RPMI7951 (cell line): ENCODE data around the gene NRCAM. TPM values are rescaled to one million over a fixed set of nuclear protein-coding genes. Genes with fewer than 3 reads are reported as not detected.

Source experiments
- DNase-seq: peaks from one replicate; pipeline ENCODE4 v3.0.0-alpha.2; 2012; ENCODE audit warnings: low read depth
- total RNA-seq: library from RNA; depleted of rRNA; stranded (reverse); fragments of >200 nt; shearing (Covaris generic); gene quantifications from 2 replicates; pipeline ENCODE4 v1.2.3, GENCODE V29; 2014

The NRCAM gene
- total RNA-seq, 1 experiment from 2014 or later = 1.7 TPM

DNA sequence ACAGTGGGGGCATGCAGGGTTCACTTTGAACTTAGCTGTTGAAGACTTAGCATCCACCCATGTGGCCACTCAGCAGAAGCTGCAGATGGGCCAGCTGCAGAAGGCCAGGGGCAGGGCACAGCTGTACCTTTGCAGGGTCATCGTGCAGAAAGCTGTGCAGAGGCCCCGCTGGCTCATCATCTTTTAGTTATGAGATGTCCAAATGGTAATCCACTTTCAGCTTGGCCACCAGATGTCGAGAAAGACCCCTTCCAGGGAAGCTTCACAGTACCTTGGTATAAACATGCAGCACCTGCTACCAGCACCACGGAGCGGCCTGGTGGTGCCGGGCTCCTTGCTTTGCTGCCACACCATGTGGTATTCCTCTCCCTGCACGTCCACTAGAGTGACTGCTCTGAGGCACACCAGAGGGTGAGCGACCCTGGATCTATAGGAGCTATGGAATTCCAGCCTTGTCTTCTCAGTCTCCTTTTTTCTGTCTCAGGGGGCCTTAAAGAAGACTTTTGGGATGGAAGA is 251.9 kb downstream of the NRCAM start:
- DNase-seq = no peak

DNA sequence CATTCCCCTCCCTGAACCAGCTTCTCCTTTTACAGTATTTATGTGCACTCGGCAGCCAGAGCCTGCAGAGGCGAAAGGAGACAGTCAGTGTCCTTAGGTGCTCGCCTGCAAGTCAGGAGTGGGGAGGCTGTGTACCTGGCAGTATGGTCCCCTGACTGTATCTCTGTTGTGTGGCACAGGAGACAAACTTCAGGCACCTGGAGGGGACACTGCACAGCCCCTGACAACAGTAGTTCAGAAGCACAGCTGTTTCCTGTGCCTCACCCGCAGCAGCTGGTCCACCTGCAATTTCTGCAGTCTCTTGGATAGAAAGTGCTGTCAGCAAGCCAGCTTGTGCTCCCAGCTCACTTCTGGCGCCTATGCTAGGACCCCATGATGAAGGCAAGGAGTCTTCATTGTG is 252.7 kb downstream of the NRCAM start:
- DNase-seq = no peak

DNA sequence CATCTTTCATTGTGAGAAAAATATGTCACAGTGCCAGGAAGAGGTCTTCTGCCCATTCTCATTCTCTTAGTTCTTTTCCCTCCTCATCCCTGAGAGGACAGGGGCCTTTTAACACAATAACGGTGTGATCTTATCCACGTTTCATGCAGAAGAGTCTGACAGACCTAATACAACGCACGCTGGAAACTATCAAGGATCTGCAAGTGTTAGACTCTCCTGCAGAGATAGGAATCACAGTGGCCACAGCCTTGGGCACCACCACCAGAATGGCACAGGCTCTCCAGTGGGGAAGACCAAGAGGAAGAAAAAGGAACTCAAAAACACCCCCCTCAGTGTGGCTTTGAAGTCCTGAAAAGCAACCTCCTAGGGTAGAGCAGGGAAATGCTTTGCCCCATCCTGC is 253.5 kb downstream of the NRCAM start:
- no peak for DNase-seq

DNA sequence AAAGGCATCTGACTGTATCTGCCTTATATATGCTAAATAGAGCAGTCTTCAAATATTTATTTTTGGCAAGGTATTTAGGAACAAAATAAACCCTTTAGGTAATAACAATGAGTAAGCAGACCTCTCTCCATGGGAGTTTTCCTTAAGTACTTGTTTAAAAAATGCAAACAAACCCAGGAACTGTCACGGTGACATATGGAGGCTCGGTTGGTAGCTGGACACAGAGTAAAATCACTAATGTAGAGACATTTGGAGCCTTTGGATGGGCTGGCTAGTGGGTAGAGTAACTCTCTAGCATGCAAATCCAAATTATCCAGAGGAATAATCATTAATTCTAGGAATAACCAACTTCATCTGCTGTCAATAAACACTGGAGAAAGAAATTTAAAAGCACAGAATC is 254.5 kb downstream of the NRCAM start:
- DNase-seq = no peak

DNA sequence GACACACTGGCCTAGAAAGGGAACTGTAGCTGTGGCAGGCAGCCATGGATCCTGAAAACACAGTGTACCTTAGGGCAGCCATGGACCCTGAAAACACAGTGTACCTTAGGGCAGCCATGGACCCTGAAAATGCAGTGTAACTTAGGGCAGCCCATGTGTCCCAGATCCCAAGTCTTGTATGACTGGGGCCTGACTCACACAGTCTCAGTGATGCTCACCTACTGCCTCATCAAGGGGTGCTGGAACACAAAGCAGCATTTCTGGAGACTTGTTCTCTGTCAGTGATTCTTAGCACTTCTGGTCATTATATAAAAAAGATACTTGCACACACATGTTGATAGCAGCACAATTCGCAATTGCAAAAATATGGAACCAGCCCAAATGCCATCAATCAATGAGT is 255.9 kb downstream of the NRCAM start:
- DNase-seq = peak; percentile 13

DNA sequence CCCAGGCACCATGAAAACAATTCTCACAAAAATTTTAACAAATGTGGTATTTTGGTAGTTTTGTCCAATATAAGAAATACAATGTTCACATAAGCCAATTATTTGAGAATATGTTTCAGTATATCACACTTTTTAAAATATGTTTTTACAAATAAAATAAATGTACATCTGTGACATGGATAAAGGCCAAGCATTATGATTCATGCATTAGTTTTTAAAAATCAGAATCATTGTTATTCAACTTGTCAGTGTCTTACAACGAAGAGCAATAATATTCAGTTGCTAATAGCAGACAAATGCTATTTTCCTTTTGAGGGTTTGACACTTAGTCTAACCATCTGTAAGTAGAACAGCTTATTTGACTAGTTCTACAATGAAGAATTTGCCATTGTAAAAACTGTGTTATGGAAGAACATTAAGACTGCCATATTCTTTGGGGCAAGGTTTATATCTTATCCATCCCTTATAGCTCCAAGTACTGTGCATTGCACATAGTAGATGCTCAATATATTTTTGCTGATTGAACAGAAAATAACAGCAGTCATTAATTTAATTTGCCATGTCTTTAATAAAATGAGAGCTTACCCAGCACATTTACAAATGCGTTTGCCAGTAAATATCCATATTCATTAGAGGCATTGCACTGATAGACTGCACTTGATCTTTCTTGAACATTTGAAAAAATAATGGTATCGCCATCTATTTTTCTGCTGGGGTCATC is 258.7 kb downstream of the NRCAM start:
- no peak for DNase-seq

DNA sequence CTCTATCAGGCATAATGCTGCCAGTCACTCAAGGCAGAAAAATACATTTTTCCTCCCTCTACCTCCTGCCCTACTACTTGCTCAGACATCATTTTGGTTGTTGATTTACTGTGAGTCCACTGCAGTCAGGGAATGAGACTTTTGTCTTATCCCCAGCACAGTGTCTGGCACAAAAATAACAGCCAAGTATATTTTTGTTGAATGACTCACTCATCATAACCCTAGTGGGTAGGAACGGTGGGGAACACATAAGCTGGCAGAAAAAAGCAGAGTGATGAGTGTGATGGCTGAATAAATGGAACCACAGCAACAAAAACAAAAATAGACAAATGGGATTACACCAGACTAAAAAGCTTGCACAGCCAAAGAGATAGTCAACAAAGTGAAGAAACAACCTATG is 260.2 kb downstream of the NRCAM start:
- peak; percentile 55 for DNase-seq

DNA sequence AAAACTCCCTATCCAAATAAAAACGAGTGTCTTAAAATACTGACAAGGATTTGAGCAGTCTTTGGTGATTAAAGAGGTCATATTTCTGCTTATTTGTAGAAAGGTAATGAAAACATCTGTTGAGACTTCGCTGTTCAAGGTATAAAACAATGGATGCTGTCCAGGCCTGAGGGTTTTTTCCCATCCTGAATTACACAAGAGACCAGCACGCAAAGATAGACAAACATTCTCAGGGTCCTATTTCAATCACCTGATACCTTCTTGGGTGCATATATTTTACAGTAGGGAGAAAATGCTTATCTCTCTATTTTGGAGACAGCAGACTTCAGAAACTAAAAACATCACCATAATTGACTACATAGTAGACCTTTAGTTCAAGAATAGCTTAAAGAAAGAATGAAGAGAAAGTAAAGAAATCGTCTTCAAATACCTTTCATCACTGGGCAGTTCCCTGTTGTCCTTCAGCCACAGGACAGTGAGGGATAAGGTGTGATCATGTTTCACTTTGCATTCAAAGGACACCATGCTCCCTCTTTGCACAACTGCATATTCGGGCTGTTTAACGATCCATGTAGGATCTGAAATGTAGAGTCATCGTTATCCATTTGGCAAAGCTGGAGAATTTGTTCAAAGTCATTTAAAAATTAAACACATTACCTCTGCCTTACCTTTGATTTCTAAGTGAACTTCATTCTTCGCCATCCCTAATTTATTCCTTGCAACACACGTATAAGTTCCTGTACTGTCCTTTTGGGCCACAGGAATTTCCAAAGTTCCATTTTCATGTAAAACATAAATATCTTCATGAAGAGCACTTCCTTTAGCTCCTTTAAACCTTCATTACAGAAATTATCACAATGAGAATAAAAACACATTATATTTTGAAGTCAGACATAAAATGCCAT is 262.4 kb downstream of the NRCAM start:
- no peak for DNase-seq

DNA sequence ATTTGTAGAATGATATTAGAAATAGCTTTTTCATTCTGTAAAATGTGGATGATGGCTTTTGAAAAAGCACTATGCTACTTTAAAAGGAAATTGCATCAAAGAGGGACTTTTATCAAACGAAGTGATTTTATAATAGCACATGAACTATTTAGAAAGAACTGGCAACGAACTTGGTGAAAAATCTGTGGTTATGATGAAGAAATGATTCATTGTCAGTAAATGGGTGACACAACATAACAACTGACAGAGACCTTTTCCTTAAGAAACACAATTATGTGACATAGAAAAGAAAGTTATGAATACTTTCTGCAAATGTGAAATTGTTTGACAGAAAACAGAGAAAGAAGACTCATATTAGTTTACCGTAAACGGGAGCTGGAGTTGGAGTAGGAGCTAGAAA is 265.3 kb downstream of the NRCAM start:
- no peak for DNase-seq

DNA sequence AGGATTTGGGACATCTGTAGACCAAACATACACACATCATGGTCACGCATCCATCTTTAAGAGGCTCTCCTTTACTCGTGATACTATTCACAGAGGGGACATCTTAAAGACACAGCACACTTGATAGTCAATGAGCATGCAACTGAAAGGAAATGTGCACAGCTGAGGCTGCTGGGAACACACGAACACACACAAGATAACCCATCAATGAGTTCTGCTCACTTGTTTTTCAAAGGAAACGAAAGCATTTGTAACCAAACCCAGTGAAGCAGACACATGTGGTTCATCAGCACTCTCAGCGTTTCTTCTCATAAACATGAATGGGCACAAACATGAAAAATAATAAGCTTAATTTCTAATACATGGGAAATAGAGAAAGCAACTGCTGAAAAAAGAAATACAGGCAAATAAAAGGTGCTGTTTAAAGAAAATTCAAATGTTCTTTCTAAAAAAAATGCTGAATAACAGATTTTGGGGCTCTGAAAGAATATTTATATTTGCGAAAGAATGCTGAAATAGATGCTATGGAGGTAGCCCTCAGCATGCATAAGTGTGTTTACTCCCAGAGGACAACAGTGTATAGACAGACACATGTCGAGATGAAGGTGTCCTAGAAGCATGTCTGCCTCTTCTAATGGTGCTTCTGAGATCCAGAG is 266.4 kb downstream of the NRCAM start:
- no peak for DNase-seq

DNA sequence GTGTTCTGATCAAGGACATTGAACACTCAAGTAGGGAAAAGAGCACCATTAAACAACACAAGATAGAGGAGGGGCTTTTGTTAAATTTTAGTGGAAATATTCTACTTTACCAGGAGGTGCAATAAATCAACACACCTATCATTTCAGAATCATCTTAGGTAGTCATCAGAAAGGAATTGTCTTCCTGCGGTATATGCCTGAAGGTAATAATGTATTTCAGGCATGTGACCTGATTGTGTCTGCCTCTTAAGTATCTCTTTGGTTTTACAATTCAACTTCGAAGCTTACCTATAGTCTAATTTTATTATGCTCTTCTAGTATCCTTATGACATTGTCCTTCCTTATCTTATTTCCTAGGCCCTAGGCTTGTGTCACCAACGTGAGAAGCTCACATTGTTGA is 267.5 kb downstream of the NRCAM start:
- no peak for DNase-seq

DNA sequence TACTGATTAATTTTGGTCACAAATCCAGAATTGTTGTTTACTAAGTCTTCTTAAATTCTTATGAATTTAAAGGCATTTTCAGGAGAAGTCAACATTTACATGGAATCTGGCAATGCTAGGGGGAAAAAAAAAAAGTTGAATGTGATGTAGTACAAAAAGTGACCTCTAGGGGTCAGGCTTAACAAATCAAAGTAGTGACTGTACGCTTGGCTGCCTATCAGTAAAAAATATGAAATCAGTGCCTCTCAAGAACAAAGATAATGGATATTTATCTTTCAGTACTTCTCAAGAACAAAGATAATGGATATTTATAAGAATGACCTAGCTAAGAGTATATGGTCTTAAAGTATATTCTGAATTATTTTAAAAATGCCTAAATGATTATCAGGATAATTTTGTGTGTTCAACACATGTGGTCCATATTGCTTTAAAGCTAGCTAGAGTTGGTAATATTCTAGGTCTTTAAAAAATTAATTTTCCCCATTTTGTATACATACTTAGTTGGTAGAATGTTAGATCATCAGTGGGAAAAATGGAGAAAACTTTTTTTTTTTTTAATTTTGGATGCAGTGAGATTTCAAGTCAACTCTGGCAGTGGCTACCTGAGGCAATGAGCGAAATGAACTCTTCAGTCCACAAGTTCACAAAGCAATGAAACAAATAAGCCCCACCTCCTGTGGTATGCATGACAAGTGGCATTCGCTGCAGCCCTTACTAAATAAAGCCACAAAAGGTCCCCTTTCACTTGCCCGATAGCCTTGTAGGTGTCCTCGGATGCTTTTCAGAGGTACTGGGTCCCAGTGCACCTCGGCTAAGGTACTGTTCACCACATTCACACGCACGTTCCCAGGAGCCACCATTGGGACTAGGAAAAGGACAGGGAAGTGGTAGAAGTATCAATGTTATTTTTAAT is 274.9 kb downstream of the NRCAM start:
- DNase-seq = peak; percentile 53

DNA sequence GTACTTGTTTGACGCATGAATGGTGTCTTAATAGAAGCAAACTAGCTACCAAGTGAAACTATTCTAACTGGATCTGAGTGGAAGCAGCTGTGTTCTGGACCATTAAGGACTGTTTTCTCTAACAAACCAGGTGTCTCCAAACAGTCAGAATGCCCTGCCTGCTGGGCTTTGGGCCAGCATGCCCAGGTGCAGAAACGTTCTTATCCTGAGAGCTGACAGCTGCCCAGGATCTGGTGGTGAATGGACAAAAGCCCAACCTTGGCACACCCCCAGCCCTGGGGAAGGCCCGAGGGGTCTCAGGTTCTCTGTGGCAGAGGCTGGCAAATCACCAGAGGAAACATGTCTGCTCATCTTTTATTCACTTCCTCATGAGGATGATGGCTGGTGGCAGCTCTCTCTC is 277.8 kb downstream of the NRCAM start:
- DNase-seq = no peak

DNA sequence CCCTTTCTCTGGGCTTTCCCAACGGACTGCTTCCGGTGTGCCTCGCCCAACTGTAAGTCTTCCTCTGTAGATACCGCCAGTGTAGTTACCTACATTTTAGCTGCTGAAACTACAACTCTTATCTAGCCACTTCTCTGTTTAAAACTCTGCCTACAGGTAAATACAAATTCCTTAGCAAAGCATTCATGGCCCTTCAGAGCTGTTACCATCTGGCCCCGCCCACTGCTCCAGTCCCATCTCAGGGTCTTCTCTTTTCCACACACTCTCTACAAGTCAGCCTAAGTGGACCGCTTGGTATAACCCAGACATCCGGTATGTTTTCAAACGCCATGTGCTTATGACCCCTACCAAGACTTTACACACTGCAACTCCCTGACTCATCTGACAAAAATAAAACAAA is 285.1 kb downstream of the NRCAM start:
- DNase-seq = no peak

DNA sequence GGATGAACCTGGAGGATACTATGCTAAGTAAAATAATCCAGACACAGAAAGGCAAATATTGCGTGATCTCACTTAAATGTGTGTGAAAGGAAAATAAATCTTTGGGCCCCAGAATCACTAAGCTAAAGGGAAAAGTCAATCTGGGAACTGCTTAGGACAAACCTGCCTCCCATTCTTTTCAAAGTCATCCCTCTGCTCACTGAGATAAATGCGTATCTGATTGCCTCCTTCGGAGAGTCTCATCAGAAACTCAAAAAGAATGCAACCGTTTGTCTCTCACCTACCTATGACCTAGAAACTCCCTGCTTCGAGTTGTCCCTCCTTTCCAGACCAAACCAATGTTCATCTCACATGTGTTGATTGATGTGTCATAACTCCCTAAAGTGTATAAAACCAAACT is 286.0 kb downstream of the NRCAM start:
- no peak for DNase-seq

DNA sequence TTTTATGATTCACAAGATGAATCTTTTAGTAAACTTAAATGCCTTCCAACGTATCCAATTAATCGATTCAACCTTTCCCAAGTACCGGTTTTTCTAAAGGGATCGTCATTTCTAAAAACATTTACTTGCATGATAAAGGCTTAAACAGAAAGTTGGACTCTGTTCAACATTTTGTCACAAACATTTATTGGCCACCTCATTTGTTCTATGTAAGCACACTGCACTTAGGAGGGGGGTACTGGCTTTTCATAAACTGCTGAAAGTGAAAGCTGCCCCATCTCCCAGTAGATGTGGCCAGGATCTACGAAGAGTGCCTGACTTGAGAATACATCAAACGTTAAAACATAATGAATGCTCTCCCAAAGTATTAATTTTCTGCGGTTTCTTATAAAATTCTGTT is 288.8 kb downstream of the NRCAM start:
- peak; percentile 17 for DNase-seq

DNA sequence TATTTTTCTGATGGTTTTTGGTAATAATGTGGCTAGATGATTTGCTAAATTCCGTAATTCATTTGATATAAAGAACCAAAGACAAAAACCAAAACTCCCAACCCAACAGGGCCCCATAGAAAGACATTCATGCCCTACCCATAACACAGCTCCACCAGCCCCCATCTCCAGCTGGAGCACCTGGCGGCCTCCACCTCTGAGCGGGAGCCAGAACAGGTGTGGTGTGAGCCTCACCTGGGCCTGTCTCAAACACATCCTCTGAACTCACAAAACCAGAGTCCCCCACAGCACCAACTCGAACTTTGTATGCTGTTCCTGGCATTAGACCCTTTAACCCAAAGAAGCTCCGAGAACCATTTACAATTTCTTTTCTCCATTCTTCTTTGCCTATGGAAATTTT is 289.5 kb downstream of the NRCAM start:
- DNase-seq = no peak

DNA sequence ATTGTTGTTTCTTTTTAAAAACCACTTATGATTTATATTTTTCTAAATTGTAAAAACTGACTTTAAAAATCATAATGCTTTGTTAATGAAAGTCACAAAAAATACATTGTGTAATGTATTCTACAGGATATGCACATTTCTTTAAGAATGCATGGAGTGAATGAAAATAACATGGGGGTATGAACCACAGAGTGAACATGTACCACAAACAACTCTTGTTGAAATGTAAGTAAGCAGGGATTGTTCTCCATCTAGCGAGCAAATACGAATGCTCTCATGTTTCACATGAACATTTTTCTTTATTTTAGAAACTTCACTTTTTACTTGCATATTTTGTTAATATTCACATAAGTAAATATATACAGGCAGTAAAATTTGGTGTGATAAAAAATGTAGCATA is 290.5 kb downstream of the NRCAM start:
- no peak for DNase-seq

DNA sequence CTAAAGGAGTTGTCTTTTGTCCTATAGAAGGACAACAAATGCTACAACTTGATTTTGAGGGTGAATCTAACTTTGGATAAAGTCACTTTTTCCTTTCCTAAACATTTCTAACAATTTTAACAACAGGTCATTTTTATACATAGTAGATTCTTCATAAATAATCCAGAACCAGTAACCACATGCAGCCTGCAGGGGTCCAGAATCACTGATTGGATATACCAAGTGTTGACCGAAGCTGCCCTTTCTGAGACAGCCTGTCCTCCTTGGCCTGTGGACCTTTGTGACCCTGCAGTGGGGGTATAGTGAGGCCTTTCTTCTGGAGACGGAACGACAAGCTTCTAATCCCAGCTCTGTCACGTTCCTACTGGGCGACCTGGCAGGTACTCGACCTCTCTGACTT is 291.3 kb downstream of the NRCAM start:
- DNase-seq = no peak

DNA sequence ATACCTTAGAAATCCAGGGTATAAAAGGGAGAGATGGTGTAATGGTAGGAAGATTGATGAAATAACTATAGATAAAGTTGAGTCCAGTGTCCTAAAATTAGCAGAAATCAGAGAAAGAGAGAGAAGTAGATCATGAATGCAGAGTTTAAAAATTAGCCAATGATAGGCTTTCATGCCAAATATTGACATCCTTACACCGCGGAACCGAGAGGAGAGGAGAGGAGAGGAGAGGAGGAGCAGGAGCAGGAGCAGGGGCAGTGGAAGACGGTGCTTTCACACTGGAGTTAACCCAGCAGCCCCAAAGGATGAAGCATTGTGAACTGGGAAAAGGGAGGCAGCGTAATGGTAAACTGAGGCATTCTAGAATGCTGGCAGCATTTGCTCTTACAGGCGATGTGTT is 291.9 kb downstream of the NRCAM start:
- no peak for DNase-seq

DNA sequence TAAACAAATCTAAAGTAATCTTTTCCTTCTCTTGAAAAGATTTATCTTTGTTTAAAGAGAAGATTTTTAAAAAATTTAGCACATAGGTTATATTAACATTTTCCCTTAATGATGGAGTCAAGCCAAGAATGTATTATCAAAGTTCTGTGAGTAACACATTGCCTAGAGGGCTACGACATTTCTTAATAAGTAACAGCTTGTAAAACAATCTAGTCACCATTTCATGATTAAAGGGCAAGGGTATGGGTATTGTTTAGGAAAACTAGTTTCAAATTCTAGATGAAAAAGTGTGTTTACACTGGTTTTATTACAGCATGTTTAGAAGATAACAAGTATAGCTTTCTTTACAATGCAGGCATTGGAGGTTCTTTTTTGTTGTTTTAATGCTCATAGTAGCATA is 297.5 kb downstream of the NRCAM start:
- no peak for DNase-seq
